Endothelial cell of umbilical vein (primary cell): ENCODE data around the gene GRIK3.

Source experiments
- EZH2 ChIP-seq: IDR thresholded peaks from 2 replicates; pipeline ENCODE4 v1.6.1; 2012; ENCODE audit warnings: borderline replicate concordance, low read depth, mild to moderate bottlenecking, moderate library complexity, low read length, inconsistent platforms; ENCODE audit not compliant: severe bottlenecking
- FOS ChIP-seq: IDR thresholded peaks from 2 replicates; pipeline ENCODE4 v1.6.1; 2011; ENCODE audit warnings: mild to moderate bottlenecking, low read length, moderate library complexity, borderline replicate concordance; ENCODE audit not compliant: insufficient read depth
- GATA2 ChIP-seq: IDR thresholded peaks from 2 replicates; pipeline ENCODE4 v1.7.0; 2011; ENCODE audit warnings: low read depth, mild to moderate bottlenecking, moderate library complexity, mixed read lengths, low read length; ENCODE audit not compliant: insufficient read length, insufficient read depth
- JUN ChIP-seq: IDR thresholded peaks from 2 replicates; pipeline ENCODE4 v1.6.1; 2011; ENCODE audit warnings: borderline replicate concordance, low read depth; ENCODE audit not compliant: insufficient read length, insufficient read depth
- POLR2A ChIP-seq: IDR thresholded peaks from 2 replicates; pipeline ENCODE4 v1.6.1; 2012; ENCODE audit warnings: low read depth, mild to moderate bottlenecking, control low read depth, low read length
- POLR2AphosphoS5 ChIP-seq: IDR thresholded peaks from 2 replicates; pipeline ENCODE4 v1.6.1; 2012; ENCODE audit warnings: low read depth, mild to moderate bottlenecking, control low read depth, low read length, moderate library complexity; ENCODE audit not compliant: insufficient read depth
- TF ChIP-seq, protein P1 (sequence below), 2 donors: IDR thresholded peaks; 1 replicate in 1 of 2; 2 replicates in 1 of 2; pipeline ENCODE4 v1.5.1; 2011; ENCODE audit warnings: low read length in 2 of 2, mild to moderate bottlenecking in 2 of 2, moderate library complexity in 2 of 2, control low read depth in 1 of 2, inconsistent platforms in 1 of 2, low read depth in 1 of 2; ENCODE audit not compliant: insufficient read depth in 1 of 2; ENCODE audit errors: extremely low read depth in 1 of 2
- TF ChIP-seq, protein P2 (sequence below): IDR thresholded peaks from 2 replicates; pipeline ENCODE4 v1.6.1; 2011; ENCODE audit not compliant: insufficient read depth, insufficient read length

DNA sequence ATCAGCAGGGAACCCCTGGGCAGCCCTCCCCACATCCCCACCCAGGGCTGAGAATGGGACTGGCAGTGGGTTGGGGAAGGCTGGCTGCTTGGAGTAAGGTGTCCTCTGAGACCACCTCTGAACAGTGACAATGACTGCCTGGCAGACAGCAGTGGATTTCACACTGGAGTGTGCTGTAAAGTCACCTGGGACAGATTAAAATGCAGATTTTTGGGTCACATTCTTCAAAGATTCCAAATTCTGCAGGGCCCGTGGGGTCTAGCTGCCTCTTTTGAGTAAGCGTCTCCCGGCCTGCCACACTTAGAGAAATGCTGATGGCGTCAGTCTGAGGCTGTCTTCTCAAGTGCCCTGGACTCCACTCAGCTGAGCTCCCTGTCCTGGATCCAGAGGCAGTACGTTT is 164.5 kb downstream of the GRIK3 start:
- TF ChIP-seq, protein P1, sequence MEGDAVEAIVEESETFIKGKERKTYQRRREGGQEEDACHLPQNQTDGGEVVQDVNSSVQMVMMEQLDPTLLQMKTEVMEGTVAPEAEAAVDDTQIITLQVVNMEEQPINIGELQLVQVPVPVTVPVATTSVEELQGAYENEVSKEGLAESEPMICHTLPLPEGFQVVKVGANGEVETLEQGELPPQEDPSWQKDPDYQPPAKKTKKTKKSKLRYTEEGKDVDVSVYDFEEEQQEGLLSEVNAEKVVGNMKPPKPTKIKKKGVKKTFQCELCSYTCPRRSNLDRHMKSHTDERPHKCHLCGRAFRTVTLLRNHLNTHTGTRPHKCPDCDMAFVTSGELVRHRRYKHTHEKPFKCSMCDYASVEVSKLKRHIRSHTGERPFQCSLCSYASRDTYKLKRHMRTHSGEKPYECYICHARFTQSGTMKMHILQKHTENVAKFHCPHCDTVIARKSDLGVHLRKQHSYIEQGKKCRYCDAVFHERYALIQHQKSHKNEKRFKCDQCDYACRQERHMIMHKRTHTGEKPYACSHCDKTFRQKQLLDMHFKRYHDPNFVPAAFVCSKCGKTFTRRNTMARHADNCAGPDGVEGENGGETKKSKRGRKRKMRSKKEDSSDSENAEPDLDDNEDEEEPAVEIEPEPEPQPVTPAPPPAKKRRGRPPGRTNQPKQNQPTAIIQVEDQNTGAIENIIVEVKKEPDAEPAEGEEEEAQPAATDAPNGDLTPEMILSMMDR (IDR thresholded peaks at IDR 0.05; ENCODE audit: extremely low read depth in 1 of 2, insufficient read depth in 1 of 2, low read depth in 1 of 2, low read length in 2 of 2): no peak
- TF ChIP-seq POLR2A (no peak), POLR2AphosphoS5 (no peak), EZH2 (no peak), FOS (no peak), GATA2 (no peak), JUN (no peak)
- TF ChIP-seq, protein P2, sequence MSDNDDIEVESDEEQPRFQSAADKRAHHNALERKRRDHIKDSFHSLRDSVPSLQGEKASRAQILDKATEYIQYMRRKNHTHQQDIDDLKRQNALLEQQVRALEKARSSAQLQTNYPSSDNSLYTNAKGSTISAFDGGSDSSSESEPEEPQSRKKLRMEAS: no peak
